Stimulated activated naive B cell treated with anti-CD40 and anti-IgM and Interleukin-4, amounts not matched to agents 10 μg/mL and 1 μg/mL and 100 μg/mL, for 72 hours (primary cell): Measurements from ENCODE around the gene ARHGEF4.

Source experiments
- ATAC-seq, 2 donors: fragments of 150-1000 bp; cut with Tn5 transposase; replicated peaks; 2 replicates each; pipeline ENCODE4 v1.10.0; 2021; ENCODE audit warnings: moderate library complexity in 1 of 2
- DNase-seq: peaks from one replicate; pipeline ENCODE4 v3.0.0; 2021
- H3K27ac Mint-ChIP-seq: one replicate; pipeline ENCODE4 v1.8.0; 2022; ENCODE audit warnings: mild to moderate bottlenecking, mixed read lengths
- H3K27me3 Mint-ChIP-seq, 2 donors: one replicate each; pipeline ENCODE4 v1.8.0; 2022; ENCODE audit warnings: mixed read lengths in 2 of 2
- H3K36me3 Mint-ChIP-seq, 2 donors: one replicate each; pipeline ENCODE4 v1.8.0; 2022; ENCODE audit warnings: mixed read lengths in 2 of 2, mild to moderate bottlenecking in 1 of 2
- H3K4me1 Mint-ChIP-seq, 2 donors: one replicate each; pipeline ENCODE4 v1.8.0; 2022; ENCODE audit warnings: mixed read lengths in 2 of 2, mild to moderate bottlenecking in 1 of 2
- H3K4me3 Mint-ChIP-seq, 2 donors: one replicate each; pipeline ENCODE4 v1.8.0; 2022; ENCODE audit warnings: mild to moderate bottlenecking in 2 of 2, mixed read lengths in 2 of 2, moderate library complexity in 1 of 2
- H3K9me3 Mint-ChIP-seq, 2 donors: one replicate each; pipeline ENCODE4 v1.8.0; 2022; ENCODE audit warnings: mixed read lengths in 2 of 2, mild to moderate bottlenecking in 1 of 2

The ARHGEF4 gene

GRCh38 chr2:131008967-131009366, 172.3 kb downstream of the ARHGEF4 start:
- Mint-ChIP-seq H3K4me3 (no peak overlapping the region), H3K9me3 (peaks cover 0 to 2% of the 10 kb centered on the region in 2 donors), H3K27ac (no peak overlapping the region), H3K27me3 (peaks cover 16 to 34% of the 10 kb centered on the region in 2 donors), H3K36me3 (no peaks in the 10 kb centered on the region), H3K4me1 (no peaks in the 10 kb centered on the region)
- no peak for ATAC-seq
- no peak for DNase-seq

GRCh38 chr2:131009713-131010475, 173.2 kb downstream of the ARHGEF4 start:
- Mint-ChIP-seq H3K36me3 (no peaks in the 10 kb centered on the region), H3K4me3 (no peak overlapping the region), H3K27ac (no peak overlapping the region), H3K4me1 (no peaks in the 10 kb centered on the region), H3K9me3 (peaks cover 0 to 2% of the 10 kb centered on the region in 2 donors), H3K27me3 (peaks cover 15 to 28% of the 10 kb centered on the region in 2 donors)
- ATAC-seq (no peak), DNase-seq (no peak)

DNA sequence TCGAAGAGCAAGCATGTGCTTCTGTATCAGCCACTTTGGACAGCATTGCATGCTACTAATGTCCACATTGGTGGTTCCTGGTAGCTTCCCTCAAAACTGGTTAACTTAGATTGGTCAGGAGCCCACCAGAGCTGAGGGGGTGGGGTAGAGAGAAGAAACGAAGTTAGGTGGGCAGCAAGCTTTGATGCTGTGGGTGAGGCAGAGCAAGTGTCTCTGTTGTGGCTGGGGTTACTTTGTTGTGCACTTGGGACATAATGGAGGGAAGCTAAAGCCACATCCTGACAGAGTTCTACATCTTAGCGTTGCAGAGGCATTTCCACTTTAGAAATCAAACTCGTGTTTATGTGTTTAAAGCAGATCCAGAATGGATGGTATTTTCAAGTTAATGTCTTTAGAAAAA, 173.9 kb downstream of the ARHGEF4 start:
- H3K27ac Mint-ChIP-seq = no peak overlapping the region
- no peaks in the 10 kb centered on the region for H3K36me3 Mint-ChIP-seq
- no peak for ATAC-seq
- no peaks in the 10 kb centered on the region for H3K4me1 Mint-ChIP-seq
- H3K9me3 Mint-ChIP-seq = peaks cover 0 to 2% of the 10 kb centered on the region in 2 donors
- no peak for DNase-seq
- peaks cover 15 to 28% of the 10 kb centered on the region in 2 donors for H3K27me3 Mint-ChIP-seq
- no peak overlapping the region for H3K4me3 Mint-ChIP-seq

- Mint-ChIP-seq H3K4me3 (no peak overlapping the region), H3K36me3 (no peaks in the 10 kb centered on the region), H3K9me3 (peaks cover 0 to 2% of the 10 kb centered on the region in 2 donors), H3K4me1 (no peaks in the 10 kb centered on the region), H3K27ac (no peak overlapping the region), H3K27me3 (peaks cover 20 to 32% of the 10 kb centered on the region in 2 donors)
- no peak for ATAC-seq
- no peak for DNase-seq
Observed at GRCh38 chr2:131011486-131011885, 174.8 kb downstream of the ARHGEF4 start.

DNA sequence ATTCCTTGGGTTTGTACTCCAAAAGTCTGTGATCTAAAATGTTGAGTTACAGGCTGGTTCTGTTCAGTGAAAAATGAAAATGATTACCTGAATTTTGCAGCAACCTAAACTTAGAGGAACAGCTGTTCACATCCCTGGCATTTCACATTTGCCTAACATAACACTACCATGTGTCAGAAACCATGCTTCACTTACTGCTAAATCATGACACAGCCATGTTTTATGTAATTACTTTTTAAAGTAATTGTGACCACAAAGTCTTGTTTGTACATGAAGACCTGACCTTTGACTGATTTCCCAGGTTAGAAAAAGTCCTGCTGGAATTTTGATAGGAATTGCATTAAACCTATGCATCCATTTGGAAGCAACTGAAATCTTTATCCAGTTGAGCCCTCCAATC, 177.4 kb downstream of the ARHGEF4 start:
- H3K9me3 Mint-ChIP-seq = peaks cover 0 to 2% of the 10 kb centered on the region in 2 donors
- no peaks in the 10 kb centered on the region for H3K4me1 Mint-ChIP-seq
- no peak overlapping the region for H3K27ac Mint-ChIP-seq
- H3K27me3 Mint-ChIP-seq = peaks cover 24 to 25% of the 10 kb centered on the region in 2 donors
- ATAC-seq (no peak), DNase-seq (no peak)
- H3K4me3 Mint-ChIP-seq = no peak overlapping the region
- H3K36me3 Mint-ChIP-seq = no peaks in the 10 kb centered on the region

DNA sequence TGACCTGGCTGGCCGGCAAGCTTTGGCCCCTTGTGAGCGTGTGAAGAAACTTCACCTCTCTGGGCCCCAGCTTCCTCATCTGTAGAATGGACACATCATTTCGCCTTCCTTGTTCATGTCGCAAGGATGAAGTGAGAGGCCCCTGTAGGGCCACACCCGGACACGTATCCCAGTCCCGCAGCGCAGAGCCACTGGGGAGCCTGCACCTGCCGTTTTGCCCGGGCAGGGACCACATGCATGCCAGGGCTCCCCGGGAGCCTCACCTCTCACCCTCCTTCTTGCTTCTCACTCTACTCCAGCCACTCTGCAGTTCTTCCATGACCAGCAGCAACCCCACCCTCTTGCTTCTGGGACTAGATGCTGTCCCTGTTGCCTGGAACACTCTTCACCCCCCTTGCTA, 179.1 kb downstream of the ARHGEF4 start:
- H3K9me3 Mint-ChIP-seq = no peaks in the 10 kb centered on the region
- H3K36me3 Mint-ChIP-seq = no peaks in the 10 kb centered on the region

DNA sequence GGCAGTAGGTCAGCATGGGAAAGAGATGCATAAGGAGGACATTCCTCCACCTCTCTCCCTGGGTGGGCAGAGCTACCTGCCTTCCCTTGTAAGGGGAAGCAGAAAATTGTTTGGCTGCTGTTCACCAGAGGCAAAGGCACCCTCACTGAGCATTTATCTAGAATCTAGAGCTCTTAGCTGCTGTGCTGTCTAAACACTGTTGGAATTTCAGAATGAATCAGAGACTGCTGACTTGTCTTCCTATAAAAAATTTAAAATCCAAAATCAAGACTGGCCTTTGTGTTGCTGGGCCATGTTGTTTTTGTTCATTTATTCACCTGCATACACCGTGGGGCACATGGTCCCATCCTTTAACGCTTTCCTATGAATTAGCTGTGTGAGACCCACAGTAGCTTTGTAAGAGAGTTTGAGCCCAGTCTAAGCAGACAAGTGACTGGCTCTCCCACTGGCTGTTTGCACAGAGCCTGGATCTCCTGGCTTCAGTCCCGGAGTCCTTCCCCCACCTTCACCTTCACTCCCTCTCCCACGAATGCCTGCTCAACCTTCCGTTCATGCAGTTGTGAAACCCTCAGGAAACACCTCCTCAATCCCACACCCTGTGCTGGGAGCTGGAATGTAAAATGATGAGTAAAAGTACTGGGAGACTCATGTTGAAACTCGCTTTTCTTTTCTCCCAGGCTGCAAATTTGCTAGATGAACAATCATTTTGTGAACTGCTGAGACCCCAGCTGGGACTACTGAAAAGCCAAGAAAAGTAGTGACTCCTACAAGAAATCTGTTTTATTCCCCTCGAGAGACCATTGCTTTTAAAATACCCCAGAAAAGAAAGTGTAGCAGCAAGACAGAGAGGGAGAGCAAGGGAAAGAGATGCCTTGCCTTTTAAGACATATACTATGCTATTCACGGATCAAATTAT, 180.4 kb downstream of the ARHGEF4 start:
- H3K4me1 Mint-ChIP-seq = no peaks in the 10 kb centered on the region
- no peak for ATAC-seq

More for the DNA sequence above, 179.1 kb downstream of the ARHGEF4 start:
- peaks cover 12 to 20% of the 10 kb centered on the region in 2 donors for H3K27me3 Mint-ChIP-seq
- H3K4me1 Mint-ChIP-seq = no peaks in the 10 kb centered on the region
- DNase-seq = no peak
- no peak for ATAC-seq
- no peak overlapping the region for H3K4me3 Mint-ChIP-seq
- no peak overlapping the region for H3K27ac Mint-ChIP-seq

GRCh38 chr2:131022731-131023130, 186.0 kb downstream of the ARHGEF4 start:
- H3K9me3 Mint-ChIP-seq = peaks cover 6 to 7% of the 10 kb centered on the region in 2 donors
- no peaks in the 10 kb centered on the region for H3K36me3 Mint-ChIP-seq
- H3K4me3 Mint-ChIP-seq = no peak overlapping the region

More for the DNA sequence above, 180.4 kb downstream of the ARHGEF4 start:
- peaks cover 6 to 11% of the 10 kb centered on the region in 2 donors for H3K27me3 Mint-ChIP-seq
- H3K4me3 Mint-ChIP-seq = no peak overlapping the region
- H3K36me3 Mint-ChIP-seq = no peaks in the 10 kb centered on the region
- H3K27ac Mint-ChIP-seq = no peak overlapping the region
- H3K9me3 Mint-ChIP-seq = no peaks in the 10 kb centered on the region
- DNase-seq = no peak

GRCh38 chr2:131023758-131024157, 187.0 kb downstream of the ARHGEF4 start:
- Mint-ChIP-seq H3K27ac (no peak overlapping the region), H3K9me3 (peaks cover 8 to 9% of the 10 kb centered on the region in 2 donors), H3K27me3 (peaks cover 12 to 20% of the 10 kb centered on the region in 2 donors), H3K36me3 (no peaks in the 10 kb centered on the region), H3K4me3 (no peak overlapping the region), H3K4me1 (no peaks in the 10 kb centered on the region)
- ATAC-seq = no peak
- DNase-seq = no peak

More at GRCh38 chr2:131022731-131023130, 186.0 kb downstream of the ARHGEF4 start:
- H3K27me3 Mint-ChIP-seq = peaks cover 8 to 20% of the 10 kb centered on the region in 2 donors
- no peaks in the 10 kb centered on the region for H3K4me1 Mint-ChIP-seq
- ATAC-seq = no peak
- H3K27ac Mint-ChIP-seq = no peak overlapping the region
- DNase-seq = no peak

DNA sequence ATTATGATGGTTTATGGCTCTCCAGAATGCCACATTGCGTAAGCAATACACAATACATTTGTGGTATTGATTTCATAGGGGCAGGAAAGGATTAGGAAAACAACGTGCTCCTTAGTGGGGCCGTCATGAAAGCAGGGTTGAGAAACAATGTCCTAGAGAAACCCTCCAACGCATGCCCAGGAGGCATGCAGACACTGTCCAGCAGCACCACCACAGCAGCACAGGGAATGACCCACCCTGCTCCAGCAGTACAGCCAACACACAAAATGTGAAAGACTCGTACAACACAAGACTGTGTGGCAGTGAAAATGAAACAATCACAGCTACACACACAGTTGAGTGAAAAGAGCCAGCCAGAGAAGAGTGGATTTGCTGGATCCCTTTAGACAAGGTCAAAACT, 190.2 kb downstream of the ARHGEF4 start:
- Mint-ChIP-seq H3K36me3 (no peaks in the 10 kb centered on the region), H3K4me3 (no peak overlapping the region), H3K27ac (no peak overlapping the region), H3K4me1 (no peaks in the 10 kb centered on the region), H3K9me3 (peaks cover 8 to 9% of the 10 kb centered on the region in 2 donors), H3K27me3 (peaks cover 12 to 33% of the 10 kb centered on the region in 2 donors)
- ATAC-seq = no peak
- no peak for DNase-seq

DNA sequence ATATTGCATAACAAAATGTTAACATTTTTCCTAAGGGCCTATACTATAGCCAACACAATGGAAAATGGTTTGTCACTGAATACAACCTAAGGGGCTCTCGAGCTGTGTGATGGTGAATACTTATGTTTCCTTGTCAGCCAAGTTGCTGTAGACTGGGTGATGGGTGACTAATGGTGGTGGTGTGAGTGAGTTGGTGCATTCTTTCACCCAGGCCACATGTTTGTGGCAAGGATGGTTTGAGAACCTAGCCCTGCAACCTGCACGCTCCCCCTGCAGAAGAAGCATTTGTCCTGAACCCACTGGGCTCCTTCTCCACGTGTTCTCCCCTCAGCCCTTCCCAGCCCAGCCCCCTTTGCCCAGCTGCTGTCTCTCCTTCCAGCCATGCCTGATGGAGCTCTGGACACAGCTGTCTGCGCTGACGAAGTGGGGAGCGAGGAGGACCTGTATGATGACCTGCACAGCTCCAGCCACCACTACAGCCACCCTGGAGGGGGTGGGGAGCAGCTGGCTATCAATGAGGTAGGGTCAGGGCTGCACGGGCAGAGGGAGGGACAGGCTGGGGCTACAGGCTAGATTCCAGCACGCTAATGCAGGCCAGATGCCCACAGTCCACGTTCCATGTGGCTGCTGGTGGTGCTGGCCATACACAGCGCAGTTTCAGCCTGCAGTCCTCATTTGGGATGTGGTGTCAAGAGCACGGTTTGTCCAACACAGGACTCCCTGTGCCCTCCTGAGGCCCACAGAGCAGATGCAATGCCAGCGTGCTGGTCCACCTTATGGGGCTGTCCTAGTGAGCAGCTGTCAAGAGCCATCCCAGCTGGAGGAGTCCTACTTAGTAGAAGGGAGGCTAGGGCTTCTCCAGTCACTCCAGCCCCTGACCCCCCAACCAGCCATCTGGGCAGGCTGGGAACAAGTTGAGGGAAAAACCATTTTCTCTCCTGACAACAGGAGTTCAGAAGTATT, 191.1 kb downstream of the ARHGEF4 start:
- Mint-ChIP-seq H3K9me3 (peaks cover 8 to 9% of the 10 kb centered on the region in 2 donors), H3K4me3 (no peak overlapping the region), H3K27me3 (peaks cover 17 to 34% of the 10 kb centered on the region in 2 donors), H3K27ac (no peak overlapping the region), H3K36me3 (no peaks in the 10 kb centered on the region), H3K4me1 (no peaks in the 10 kb centered on the region)
- ATAC-seq (no peak), DNase-seq (no peak)

DNA sequence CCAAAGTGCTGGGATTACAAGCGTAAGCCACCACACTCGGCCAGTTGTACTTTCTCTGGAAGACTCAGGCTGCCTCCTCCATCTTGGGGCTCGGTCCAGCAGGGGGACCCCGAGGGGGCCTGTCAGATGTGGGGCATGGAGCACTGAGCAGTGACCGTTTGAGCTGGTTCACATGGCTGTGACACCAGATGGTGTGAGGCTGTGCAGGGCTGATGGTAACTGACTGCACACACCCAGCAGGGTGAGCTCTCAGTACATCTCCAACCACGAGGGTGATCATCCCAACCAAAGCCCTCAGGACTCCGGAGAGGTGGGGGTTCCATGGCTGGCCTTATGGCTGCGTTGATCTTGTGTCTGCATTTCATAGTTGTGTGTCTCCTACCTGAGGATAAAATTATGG, 193.1 kb downstream of the ARHGEF4 start:
- Mint-ChIP-seq H3K27me3 (peaks cover 29 to 44% of the 10 kb centered on the region in 2 donors), H3K36me3 (no peaks in the 10 kb centered on the region)
- no peak for ATAC-seq

DNA sequence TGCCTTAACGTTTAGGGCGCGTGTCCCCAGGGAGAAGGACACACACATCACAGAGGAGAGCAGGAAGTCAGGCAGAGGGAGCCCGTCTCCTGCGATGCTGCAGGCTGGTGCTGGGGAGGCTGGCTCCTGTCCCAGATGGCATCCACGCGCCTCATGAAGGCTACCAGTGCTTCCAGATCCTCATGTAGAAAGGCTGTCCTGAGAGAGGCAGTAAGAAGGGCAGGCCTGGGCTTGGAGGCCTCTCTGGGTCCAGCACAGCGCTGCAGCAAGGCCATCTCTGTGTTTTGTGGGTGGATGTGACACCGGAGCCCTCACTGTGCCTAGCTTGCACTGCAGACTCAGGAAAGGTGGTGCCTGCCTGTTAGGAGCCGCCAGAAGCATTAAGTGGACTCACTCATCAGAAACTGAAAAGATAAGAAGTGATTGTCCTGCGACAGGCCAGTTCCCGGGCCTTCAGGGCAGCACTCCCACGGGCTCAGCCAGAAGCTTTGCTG, 193.8 kb downstream of the ARHGEF4 start:
- H3K9me3 Mint-ChIP-seq = peaks cover 8 to 9% of the 10 kb centered on the region in 2 donors
- no peak overlapping the region for H3K4me3 Mint-ChIP-seq
- H3K27ac Mint-ChIP-seq = no peak overlapping the region
- peaks cover 23 to 43% of the 10 kb centered on the region in 2 donors for H3K27me3 Mint-ChIP-seq
- DNase-seq (no peak), ATAC-seq (no peak)
- no peaks in the 10 kb centered on the region for H3K36me3 Mint-ChIP-seq
- H3K4me1 Mint-ChIP-seq = no peaks in the 10 kb centered on the region

More for the DNA sequence above, 193.1 kb downstream of the ARHGEF4 start:
- Mint-ChIP-seq H3K9me3 (peaks cover 8 to 9% of the 10 kb centered on the region in 2 donors), H3K4me1 (no peaks in the 10 kb centered on the region), H3K4me3 (no peak overlapping the region), H3K27ac (no peak overlapping the region)
- no peak for DNase-seq
